GM19438 (cell line): ENCODE results near the gene RGS12.

Experiments used
- ATAC-seq: cut with Tn5 transposase; IDR thresholded peaks from one replicate; pipeline ENCODE4 v1.9.1; 2021; ENCODE audit warnings: low read depth; ENCODE audit not compliant: unreplicated experiment

RGS12 gene

DNA sequence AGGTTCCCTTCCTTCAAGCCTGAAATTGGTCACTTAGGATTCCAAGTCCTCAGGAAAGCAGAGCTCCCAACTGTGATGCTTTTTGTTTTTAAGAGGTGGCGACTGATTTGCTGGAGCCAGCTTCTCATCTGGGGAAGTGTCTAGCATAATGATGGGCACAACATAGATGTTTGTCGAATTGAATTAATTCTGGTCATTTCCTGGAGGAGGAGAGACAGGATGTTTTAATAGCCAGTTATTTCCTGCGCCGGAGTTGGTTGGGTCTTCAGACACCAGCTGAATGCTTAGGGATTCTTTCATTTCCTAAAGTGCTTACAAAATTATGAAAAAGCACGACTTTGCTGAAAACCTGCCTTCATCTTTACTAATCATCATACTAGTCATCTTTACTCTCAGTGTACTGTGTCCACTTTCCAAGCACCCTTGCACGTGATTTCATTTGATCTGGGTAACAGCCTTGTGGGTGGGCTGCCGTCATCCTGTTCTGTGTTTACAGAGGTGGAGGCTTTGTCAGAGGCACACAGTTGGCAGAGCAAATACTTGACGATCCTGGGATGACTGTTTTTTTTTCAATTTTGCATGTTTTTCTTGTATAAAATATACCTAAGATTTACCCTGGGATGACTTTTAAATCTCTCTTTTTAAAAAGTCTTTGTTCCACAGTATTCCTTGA, 49.5 kb downstream of the RGS12 start:
- no peak for ATAC-seq
